Endometrial microvascular endothelial cells (primary cell): ENCODE results near the gene ADGRF1. TPM values are rescaled to one million over a fixed set of nuclear protein-coding genes. Genes with fewer than 3 reads are reported as not detected.
"Not testable (repeated sequence)": the region's sequence is repeated elsewhere in the genome, so short reads cannot be mapped to it uniquely, and the experiment has no call there.

Source experiments
- in situ Hi-C: cut with HindIII; loops from 2 replicates; pipeline ENCODE4 v1.10.0; 2017; ENCODE audit warnings: low sequenced_read_pairs, low pct_unique_long_range_greater_than_20kb; ENCODE audit errors: inconsistent ontology term
- total RNA-seq: library from RNA; depleted of rRNA; stranded (reverse); fragments of >200 nt; gene quantifications from one replicate; pipeline ENCODE4 v1.2.3, GENCODE V29; 2015; ENCODE audit errors: inconsistent ontology term

The ADGRF1 gene
- total RNA-seq, 1 donor from 2014 or later, result under 0.01 TPM

DNA sequence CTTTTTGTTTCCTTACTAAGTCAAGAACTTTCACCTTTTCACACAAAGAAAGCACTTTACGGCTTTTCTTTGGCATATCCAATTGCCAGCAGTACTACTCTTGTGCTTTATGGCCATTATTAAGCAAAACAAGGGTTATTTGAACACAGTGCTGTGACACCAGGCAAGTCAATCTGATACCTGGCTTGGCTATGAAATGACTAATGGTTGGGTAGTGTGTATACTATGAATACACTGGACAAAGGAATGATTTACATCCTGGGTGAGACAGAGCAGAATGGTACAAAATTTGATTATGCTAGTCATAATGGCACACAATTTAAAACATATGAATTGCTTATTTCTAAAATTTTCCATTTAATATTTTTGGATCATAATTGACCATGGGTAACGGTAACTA is 22.1 kb upstream of the ADGRF1 start:
- in situ Hi-C loops, result no loop called here

DNA sequence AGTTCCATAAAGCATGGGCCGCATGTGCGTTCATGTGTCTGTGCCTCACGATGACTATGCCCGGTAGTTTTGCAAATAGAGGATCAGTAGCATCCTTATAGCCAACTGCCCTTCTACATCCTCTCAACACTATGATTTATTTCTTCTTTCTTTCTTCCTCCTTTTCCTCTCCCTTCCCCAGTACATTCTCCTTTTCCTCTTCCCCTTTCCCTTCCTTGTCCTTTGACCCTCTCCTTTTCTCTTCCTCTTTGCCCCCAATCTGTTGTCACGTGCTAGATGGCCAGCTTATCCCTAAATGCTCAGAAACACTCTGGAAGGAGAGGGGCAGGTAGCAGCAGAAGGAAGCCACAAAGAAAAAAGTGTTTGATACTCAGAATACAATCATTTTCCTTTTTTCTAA is 20.2 kb upstream of the ADGRF1 start:
- in situ Hi-C loops, result no loop called here

DNA sequence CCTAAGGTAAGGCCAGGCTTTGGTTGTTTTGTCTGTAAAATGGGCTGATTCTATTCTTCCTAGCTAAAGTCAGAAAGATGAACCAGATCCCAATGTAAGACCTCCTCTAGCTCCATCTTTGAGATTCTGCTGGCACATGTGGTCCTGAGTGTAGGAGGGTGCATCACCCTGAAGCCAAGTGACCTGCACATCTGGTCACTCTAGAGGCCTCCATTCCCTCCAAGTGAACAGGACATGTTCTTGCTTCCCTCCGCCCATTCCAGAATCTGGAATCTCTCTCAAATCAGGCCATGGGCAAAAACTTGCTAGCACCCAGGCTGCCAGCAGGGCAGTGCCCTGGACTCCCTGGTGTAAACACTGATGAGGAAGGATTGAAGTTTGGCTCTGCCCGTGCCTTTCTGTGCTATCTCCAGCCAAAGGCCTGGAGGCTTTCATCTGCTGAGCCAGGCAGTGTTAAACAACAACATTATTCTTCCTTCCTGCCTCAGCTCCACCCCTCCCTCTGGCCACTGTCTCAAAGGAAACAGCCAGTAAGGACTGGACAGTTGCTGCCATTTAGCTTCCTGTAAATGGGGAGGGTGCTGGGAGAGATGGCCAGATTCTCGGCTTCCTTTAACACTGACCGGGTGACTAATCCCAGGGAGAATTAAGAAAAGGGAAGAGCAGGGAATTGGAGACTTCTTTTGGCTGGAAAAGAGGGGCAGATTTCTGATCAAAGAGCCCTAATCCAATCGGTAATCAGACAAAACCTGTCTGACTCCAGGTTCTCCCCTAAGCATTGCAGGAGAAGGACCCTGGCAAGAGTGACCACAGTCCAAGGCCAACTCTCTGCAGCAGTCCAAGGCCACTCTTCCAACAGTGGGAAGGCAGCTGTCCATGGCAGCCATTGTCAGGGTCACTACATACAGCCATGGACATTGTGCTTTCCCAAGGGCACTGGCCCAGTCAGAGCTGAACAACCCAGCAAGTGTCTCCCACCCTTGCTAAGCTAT is 19.5 kb upstream of the ADGRF1 start:
- in situ Hi-C loops, result no loop called here

DNA sequence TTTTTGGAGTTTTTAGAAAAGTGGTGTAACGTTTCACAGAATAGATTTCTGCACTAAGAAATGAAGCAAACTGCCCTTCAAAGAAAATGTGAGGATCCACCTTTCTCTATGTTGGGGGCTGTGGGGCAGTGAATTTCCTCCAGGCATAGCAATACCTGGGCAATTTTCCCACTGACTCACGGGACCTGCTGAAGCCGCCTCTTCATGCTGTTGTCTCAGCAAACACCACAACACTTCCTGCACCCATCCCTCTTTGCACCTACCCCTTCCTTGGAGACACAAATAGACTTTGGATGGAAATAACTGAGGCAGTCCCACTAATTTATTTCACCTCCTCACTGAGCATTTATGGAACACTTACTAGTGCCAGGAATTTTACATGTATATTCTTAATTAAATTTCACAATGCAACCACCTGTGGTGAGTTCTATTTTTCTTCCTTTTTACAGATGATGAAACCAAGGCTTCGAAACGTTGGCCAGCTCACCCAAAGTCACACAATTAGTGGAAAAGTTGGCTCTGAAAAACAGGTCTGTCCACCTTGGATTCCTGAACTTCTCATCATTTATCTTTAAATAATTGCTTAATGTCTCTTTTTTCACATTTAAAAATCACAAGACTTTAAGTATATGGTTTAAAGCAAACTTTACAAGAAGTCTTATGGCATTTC is 17.2 kb upstream of the ADGRF1 start:
- in situ Hi-C loops, result no loop called here

DNA sequence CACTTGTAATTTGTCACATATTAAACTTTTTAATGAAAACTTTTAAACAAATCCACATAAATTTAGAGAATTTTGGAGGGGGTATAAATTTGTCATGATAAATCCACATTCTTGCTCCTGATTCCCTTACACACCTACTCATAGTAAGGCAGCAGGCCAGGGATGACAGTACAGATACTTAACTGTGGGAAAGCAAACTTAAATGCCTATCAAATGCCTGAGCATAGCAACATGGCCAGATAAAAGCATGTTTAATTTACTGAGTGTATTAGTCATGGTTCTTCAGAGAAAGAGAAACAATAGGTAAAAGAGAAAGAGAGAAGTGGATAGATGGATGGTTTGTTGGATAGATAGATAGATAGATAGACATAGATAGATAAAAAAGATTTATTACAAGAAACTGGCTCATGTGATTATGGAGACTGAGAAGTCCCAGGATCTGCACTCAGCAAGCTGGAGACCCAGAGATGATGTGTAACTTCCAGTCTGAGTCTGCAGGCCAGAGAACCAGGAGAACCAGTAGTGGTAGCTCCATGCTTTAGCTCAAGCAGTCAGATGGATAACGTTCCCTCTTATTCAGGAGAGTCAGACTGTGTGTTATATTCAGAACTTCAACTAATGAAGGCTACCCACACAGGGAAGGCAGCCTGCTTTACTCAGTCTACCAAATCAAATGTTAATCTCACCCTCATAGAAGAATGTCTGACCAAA is 15.9 kb upstream of the ADGRF1 start:
- in situ Hi-C loops, result no loop called here

DNA sequence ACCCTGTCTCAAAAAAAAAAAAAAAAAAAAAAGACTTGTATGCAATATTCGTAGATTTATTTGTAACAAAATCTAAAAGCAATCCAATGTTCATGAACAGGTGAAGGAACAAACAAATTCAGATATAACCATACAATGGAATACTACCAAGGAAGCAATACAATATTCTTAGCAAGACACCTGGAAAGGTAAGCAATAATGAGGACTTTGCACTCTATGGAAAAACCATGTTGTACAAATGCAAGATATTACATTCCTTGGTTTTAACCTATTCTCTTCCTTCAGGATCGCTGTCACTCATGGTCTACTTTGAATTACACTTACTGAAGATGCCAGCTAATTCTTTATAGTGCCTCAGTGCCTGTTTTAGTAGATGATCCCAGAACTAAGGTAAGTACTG is 14.7 kb upstream of the ADGRF1 start:
- in situ Hi-C loops, result no loop called here

DNA sequence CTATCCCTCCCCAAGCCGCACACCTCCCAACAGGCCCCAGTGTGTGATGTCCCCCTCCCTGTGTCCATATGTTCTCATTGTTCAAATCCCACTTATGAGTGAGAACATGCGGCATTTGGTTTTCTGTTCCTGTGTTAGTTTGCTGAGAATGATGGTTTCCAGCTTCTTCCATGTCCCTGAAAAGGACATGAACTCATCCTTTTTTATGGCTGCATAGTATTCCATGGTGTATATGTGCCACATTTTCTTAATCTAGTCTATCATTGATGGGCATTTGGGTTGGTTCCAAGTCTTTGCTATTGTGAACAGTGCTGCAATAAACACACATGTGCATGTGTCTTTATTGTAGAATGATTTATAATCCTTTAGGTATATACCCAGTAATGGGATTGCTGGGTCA is 12.2 kb upstream of the ADGRF1 start:
- in situ Hi-C loops, result not testable (repeated sequence)

DNA sequence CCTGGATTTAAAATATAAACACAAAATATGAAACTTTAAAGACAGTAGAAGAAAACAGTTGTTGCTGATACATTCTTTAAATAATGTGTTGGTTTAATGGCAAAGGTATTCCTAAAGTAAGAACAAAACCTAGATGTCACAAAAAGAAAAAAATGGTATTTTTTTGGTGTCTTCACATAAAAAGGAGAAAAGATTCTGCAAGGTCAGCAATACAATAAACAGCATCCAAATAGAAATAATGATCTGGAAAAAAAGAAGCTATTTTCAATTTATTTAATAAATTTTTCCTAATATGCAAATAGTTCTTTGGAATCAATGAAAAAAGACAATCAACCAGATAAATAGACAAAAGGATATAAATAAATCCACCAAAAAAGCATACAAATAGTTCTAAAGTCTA is 6.5 kb upstream of the ADGRF1 start:
- in situ Hi-C loops, result no loop called here

DNA sequence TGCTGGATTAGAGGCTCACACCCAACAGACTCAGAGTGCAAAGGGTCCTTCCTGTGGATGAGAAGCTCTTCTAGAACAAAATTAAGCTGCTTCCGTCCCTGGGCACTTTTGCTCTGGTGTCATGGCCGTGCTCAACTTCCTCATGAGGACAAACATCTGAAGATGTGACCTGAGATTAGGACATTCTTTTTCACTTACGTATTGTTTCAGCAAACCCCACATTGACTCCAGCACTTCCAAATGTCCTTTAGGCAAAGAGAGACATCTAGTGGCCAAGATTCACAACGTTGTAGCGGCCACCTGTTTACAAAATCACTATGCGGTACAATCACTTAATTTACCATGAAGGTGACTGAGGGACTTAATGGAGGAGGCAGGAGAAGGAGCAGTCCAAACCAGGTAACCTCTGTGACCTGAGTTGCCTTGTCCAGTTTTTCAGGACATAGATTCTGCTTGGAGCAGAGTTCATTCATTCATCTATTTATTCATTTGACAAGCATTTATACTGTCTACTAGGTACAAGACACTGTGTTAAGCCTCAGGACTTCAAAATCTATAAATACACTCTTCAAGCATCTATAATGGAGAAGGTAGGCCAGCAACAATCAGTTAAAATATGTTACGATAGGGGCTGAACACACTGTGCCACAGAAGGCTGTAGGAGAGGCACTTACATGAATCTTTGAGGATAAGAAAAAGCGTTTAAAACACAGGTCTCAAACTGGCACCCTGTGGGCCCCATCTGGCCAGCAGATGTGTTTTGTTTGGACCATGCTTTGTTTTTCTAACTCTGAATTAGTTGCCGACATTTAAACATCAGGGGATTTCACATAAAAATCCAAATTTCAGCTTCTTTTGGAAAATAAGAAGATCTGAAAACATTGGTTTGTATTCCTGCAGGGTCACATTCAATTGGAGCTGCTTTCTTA is 5.6 kb upstream of the ADGRF1 start:
- in situ Hi-C loops, result no loop called here

DNA sequence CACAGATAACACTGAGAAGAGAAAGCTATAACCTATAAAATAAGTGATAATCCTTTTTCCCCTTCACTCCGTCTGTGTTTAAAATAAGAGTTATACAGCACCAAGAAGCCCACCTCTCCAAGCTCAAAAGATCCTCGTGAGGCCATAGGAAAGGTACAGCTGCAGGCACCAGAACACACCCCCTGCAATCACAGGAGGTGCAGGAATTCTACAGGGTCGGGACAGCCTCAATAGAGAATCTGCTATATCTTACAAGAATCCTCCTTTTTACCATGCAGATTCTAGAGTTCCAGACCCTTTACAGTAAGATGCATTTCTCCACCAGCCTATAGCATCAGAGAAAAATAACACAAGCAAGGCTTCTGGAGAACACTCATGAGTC is 5.0 kb upstream of the ADGRF1 start:
- in situ Hi-C loops, result no loop called here

DNA sequence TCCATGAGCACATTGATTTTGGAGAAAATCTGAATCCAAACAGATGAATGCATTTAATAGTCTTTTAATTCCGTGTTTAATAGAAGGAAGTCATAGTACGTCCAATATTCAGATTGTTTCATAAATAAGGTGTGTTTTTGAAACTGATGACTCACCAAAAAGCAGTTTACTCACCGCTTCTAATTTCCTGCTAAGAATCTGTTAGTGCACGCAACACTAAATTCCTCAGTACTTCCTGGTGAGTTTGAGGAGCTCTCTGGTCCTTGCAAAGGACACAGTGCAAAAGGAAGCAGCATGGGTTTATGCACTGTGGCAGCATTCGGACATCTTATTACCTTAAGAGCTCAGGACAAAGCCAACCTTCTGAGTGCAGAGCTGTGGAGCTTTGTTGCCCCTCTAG is 2.3 kb upstream of the ADGRF1 start:
- in situ Hi-C loops, result no loop called here

DNA sequence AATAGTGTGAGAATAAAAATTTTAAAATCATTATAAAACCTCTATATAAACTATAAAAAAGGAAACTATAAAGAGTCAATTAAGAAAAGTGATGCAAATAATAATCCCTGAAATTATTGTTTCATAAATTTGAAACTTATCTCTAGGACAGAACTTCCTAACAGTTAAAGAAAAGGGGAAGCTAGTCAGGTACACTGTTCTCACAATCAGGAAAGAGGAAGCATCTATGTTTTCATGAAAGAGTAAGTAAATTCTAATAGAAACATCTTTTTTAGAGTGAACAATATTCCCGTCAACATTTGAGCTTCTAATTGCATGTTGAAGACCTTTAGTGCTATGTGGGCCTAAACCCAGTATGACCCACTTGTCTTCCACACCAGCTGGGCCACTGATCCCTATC is 1.2 kb upstream of the ADGRF1 start:
- in situ Hi-C loops, result no loop called here

DNA sequence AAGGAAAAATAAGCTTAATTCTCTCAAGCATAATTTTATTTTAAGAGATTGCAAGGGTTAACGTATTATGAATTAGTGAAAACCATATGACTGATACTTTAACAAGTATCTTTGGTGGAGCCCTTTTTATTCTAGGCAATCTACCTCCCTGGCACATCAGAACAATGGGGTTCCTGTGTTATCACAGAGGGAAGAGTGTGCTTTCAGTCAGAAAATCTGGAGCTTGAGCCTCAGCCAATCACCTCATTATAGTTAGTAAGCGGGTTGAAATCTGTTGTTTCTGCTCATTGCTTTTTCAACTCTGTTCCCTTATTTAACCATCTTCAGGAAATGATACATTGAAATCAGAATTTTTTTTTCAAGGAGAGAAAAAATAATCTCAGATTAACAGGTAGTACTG is 391 bp downstream of the ADGRF1 start:
- in situ Hi-C loops, result no loop called here

DNA sequence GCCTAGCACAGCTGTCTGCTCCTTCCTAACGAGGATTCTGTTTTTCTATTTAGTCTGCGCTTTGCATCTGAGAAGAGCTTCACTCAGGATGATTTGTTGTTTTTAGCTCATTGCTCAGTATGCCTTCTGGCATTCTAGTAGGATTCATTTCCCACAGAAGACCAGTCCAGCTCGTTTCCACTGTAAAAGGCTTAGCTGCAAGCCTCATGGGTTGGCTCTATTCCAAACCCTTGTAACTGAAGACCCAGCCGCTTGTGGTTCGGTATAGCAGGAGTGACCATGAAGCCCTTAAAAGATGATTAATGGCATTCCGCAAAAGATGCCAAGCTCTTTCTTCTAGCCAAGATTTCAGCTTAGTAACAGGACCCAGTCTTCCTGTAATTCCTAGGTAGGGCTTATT is 7.2 kb downstream of the ADGRF1 start:
- in situ Hi-C loops, result no loop called here

DNA sequence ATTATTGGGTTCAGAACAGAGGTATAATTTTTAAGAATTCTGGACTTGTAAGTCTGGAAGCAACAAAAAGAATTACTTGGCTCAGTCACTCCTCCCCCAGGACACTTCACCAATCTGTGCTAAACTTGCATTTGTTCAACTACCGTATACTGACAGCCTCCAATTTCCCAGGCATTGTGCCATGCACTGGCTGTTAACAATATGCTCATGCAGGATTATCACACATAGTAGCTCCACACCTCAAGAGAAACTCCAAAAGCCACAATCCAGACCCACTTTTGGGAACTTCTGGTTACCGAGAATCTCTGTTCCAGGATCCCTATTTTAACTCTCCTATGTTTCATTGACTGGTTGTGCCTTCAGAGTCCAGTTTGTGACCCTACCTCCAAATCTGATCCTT is 7.7 kb downstream of the ADGRF1 start:
- in situ Hi-C loops, result no loop called here

DNA sequence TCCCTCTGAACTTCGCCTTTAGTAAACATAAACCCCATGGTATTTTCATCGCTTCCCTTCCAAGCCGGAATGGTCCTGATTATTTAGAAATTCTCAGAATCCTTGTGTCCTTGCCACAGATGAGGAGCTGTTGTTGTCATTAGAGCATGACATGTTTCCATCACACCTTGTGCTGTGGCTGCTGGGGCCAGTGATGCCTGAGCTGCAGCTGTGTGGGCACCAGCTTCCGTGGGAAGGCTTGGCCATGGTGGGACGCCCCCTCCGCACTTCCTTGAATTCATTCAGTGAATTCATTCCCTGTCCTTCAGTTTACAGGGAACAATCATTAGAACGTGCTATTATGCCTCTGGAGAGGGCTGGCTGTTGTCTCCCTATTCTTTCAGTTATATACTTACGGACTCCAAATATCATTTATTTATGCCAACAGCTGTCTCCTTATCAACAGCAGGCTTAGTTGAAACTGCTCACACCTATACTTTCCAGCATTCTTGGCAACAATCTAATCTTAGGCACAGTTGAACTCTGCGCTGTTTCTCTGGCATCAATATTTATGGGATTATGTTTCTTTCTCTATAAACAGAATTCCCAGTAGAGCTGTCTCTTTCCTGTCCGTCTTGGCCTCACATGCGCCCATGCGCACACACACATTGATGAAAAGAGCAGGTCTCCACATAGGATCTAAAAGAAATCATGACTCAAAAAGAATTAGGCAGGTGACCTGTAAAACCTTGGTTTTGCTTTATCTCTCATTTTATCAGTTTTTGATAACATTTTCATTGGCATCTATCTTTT is 9.0 kb downstream of the ADGRF1 start:
- in situ Hi-C loops, result no loop called here

DNA sequence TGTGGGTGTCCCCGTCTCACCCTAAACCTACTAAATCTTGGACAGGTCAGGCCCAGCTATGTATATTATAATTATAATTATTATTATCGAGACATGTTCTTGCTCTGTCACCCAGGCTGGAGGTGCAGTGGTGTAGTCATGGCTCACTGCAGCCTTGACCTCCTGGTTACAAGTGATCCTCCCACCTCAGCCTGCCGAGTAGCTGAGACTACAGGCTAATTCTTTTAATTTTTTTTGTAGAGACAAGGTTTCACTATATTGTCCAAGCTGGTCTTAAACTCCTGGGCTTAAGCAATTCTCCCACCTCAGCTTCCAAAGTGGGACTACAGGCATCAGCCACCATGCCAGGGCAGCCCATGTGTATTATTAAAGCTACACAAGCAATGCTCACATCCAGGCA is 10.5 kb downstream of the ADGRF1 start:
- in situ Hi-C loops, result no loop called here
